Measurements from ENCODE around the gene PPARGC1A. TPM values are rescaled to one million over a fixed set of nuclear protein-coding genes. Genes with fewer than 3 reads are reported as not detected.

The PPARGC1A gene
- total RNA-seq, 1 donor from 2014 or later: 77.5 TPM

DNA sequence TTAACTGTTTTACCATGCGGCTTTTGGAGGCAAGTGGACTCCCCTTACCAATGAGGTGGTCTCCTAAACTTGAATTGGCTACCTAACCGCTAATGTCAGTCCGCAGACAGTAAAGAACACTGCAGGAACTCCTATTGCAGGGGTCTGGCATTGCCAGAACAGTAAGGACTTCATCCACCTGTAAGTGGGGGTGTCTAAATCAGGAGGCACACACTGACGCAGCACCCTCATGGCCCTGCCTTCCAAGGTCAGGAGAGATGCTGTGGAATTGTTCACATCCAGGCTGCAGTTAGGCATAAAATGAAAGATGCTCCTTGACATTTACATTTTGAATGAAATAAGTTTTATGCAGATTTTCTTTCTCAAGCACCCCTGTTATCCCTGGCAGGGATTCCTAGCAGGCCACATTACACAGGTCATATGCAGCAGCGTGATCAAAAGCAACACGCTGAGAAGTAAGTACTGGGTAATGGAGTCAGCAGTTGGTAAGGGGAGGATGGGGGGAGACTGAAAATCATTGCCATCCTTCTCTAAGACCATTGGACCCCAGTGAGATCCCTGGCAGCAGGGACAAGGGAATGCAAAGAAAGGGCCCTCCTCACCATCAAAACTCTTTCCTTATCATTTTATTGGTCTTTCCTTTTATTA, 3.8 kb downstream of the PPARGC1A start:
- no peak for DNase-seq (ENCODE audit: missing footprints)
- intact Hi-C loops (cut with DNase I): loop anchor here (5.0 kb wide), 1 partner anchor 69 kb away; no protein-coding TSS in a partner anchor
- no peak for ATAC-seq

DNA sequence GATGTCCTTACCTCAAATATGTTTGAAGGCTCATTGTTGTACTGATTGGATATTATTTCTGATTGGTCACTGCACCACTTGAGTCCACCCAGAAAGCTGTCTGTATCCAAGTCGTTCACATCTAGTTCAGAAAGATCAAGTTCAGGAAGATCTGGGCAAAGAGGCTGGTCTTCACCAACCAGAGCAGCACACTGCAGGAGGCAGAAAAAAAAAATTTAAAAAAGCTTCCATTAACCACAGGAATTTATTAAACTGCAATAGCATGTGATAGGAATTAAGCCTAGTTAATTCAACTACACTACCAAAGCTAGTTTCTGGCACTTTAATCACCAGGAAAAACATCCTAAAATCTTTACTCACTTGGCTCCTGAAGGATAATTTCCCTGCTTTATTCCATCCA, 5.1 kb downstream of the PPARGC1A start:
- ATAC-seq (no peak), DNase-seq (ENCODE audit: missing footprints) (no peak)
- intact Hi-C loops (cut with DNase I): loop anchor here (5.0 kb wide), 1 partner anchor 67 kb away; no protein-coding TSS in a partner anchor

DNA sequence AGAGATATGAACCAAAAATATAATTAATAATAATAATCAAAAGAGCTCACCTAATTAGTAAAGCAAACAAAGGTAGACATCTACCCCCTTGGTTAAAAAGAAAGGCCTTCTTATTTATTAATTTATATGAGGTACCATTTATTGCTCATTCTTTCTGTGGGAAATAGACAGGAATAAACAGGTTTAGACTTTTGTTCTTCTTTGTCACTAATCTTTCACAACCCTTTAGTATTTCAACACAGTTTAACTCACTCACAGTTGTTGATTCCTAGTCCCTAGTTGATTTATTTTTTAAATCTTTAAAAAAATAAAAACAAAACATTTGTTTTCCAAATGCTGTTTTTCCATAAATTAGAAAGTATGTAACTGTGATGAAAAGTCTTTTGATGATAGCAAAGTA, 5.6 kb downstream of the PPARGC1A start:
- no peak for ATAC-seq
- DNase-seq (ENCODE audit: missing footprints): no peak
- intact Hi-C loops (cut with DNase I): no loop called here

DNA sequence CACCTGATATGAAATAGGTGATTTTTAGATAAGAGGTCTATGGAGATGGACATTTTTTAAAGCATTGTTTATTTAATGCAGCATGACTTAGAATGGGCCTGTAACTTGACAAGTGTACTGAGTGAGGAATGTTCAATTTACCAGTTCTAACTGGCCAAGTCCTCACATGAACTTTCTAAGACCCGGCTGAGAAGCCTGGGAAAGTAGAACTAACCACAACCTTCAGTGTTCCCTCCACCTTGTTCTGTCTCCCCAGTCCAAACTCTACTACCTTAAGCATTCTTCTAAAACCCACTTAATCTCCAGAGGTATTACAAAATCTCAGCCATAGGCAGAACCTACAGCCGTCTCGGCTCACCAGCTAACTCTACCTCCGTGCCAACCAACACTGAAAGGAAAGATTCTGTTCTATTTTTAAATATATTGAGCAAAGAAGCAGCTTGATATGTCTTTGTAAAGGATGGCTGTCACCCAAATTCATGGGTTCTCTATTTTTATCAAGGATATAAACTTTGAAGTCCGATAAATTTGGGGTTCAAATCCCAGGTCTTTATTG, 6.8 kb downstream of the PPARGC1A start:
- intact Hi-C loops (cut with DNase I): no loop called here
- DNase-seq (ENCODE audit: missing footprints) (no peak), ATAC-seq (no peak)

DNA sequence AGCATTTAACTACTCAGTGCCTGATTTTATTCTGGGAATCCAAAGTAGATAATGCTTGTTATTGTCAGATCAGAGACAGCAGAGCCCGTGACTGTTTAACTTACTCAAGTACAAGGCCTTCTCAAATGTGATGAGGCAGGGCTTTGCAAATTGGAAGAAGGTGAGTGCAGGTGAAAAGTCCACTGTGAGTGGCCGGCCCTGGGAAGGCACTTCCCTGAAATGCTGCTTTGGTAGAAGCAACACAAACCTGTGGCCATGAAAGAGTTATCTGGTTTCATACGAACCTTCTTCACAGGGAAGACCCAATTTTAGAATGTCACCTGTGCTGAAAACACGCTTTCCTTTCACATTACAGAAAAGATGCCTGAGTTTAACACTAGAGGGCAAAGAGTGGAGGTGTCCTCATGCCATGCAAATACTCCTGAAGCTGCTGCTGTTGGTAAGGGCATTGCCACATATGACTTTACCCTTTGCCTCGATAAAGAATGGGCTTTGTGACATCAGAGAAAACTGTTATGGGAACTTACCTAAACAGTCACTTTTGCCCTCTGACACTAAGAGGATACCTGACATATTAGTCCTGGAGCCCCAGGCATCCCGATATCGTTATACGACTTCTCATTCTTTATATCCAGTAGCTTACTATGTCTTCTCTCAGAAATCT, 8.0 kb downstream of the PPARGC1A start:
- ATAC-seq: no peak
- no peak for DNase-seq (ENCODE audit: missing footprints)
- intact Hi-C loops (cut with DNase I): no loop called here

DNA sequence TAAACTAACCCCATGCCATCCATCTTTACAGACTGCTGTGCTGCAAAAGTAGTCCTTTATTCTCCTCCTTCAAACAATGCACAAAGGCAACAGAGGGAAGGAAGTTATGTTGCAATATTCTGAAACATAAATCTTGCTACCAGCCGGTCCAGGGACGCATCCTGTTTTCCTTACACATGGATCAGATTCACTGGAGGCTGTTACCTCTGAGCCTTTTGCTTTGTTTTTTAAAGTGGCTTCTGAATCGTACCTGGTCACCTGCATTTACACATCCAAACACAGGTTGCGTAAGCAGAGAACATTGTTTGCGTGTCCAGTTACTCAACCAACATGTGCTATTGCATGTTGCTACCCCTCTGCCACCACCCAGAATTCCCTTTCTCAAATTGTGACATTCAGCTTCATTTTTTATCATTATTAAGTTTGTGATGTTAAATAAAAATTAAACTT, 8.8 kb downstream of the PPARGC1A start:
- intact Hi-C loops (cut with DNase I): no loop called here

DNA sequence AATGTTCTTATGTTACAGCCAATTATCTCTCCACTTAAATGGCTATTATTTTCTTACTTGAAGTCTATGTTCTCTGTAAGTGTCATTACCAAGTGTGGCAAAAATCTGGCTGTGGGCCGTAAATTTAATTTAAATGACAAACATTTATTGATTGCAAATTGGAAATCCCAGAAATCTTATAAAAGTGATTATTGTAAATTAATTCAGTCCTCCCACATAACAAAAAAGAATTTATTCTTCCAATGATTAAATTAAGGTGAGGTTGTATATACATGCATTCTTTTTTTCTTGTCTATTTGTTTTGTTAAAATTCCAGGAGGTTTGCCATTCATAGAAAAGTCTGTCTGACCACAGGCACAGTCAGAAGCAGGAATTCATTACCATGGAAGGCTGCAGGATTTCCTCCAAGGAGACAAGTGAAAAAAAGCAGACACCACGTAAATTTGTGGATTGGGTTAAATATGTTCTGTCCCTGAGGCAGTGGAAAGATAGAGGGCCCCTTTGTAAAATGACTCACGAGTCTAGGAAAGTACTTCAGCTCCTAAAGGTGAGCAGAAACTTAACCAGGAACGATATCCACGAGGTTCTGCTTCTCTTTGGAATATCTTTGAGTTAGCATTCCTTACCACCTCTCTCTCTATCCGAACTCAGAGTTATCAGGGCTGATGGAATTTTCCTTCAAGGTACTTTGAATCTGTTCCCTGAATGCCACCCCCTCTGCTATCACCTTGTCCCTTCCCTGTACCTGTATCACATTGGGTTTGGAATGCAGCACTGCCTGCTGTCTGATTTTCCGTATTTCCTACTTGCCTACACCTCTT, 10.7 kb downstream of the PPARGC1A start:
- intact Hi-C loops (cut with DNase I): loop anchor here (10.0 kb wide), 1 partner anchor 366 kb away; no protein-coding TSS in a partner anchor
- no peak for DNase-seq (ENCODE audit: missing footprints)
- no peak for ATAC-seq

More for the DNA sequence above, 8.8 kb downstream of the PPARGC1A start:
- DNase-seq (ENCODE audit: missing footprints) (no peak), ATAC-seq (no peak)

GRCh38 chr4:23878246-23878891, 11.5 kb downstream of the PPARGC1A start:
- intact Hi-C loops (cut with DNase I): loop anchor here (10.0 kb wide), 1 partner anchor 366 kb away; no protein-coding TSS in a partner anchor
- ATAC-seq: no peak
- DNase-seq (ENCODE audit: missing footprints): no peak

GRCh38 chr4:23877758-23878229, 12.1 kb downstream of the PPARGC1A start:
- DNase-seq (ENCODE audit: missing footprints) (no peak), ATAC-seq (peak; percentile 76)
- intact Hi-C loops (cut with DNase I): loop anchor here (10.0 kb wide), 1 partner anchor 367 kb away; no protein-coding TSS in a partner anchor

- intact Hi-C loops (cut with DNase I): loop anchor here (10.0 kb wide), 1 partner anchor 368 kb away; no protein-coding TSS in a partner anchor
- ATAC-seq (no peak), DNase-seq (ENCODE audit: missing footprints) (no peak)
These were observed 13.3 kb downstream of the PPARGC1A start for GRCh38 chr4:23876418-23877089.

GRCh38 chr4:23875317-23875716, 14.5 kb downstream of the PPARGC1A start:
- DNase-seq (ENCODE audit: missing footprints): no peak
- intact Hi-C loops (cut with DNase I): loop anchor here (10.0 kb wide), 1 partner anchor 369 kb away; no protein-coding TSS in a partner anchor
- ATAC-seq: no peak

DNA sequence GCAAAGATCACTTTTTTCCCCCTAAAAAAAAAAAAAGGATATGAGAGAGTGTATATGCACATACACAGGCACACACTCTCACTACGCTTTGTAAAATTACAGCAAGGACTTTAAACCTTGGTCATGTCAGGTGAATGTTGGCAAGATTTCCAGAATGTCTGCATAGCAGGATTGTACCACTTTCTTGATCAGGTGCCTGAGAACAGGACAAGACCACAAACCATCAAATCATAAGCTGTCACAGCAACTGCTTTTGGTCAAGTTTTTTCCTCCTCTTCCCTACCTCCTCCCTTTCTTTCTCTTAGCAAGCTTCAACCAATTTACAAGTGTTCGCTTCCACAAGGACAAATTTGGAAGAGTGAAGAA, 15.3 kb downstream of the PPARGC1A start:
- intact Hi-C loops (cut with DNase I): loop anchor here (10.0 kb wide), 1 partner anchor 370 kb away; no protein-coding TSS in a partner anchor
- no peak for DNase-seq (ENCODE audit: missing footprints)
- ATAC-seq: no peak

GRCh38 chr4:23873717-23874535, 15.9 kb downstream of the PPARGC1A start:
- peak; percentile 62 for ATAC-seq
- intact Hi-C loops (cut with DNase I): loop anchor here (10.0 kb wide), 1 partner anchor 371 kb away; no protein-coding TSS in a partner anchor

GRCh38 chr4:23871426-23871825, 18.4 kb downstream of the PPARGC1A start:
- ATAC-seq: peak; percentile 66
- no peak for DNase-seq (ENCODE audit: missing footprints)
- intact Hi-C loops (cut with DNase I): loop anchor here (10.0 kb wide), 1 partner anchor 373 kb away; no protein-coding TSS in a partner anchor

More at GRCh38 chr4:23873717-23874535, 15.9 kb downstream of the PPARGC1A start:
- no peak for DNase-seq (ENCODE audit: missing footprints)

DNA sequence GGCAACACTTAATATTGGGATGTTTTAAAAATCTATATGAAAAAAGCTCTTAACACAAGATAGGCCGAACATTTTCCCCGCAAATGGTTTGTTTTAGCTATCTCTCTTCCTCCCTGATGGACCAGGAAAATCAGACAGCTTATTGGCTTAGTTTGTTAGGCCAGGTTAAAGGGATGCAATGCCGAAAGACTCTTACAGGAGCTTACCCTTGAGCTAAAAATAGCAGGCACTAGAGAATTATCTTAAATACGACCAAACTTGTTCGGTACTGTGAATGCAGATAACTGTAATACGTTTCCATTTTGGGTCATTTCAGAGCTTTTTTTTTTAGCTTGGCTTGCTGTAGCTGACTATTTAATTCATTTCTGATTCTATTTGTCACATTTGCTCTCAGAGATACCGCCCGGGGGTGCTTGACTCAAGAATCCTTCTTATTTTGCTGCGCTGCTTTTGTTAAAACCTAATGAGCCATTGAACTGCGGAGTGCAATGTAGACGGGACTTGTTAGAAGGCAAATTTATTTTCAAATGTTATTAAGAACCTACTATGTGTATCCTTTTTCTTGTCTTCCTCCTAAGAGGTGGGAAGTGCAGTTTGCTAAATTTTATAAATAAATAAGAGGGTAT, 23.3 kb downstream of the PPARGC1A start:
- ATAC-seq (peak; percentile 47), DNase-seq (ENCODE audit: missing footprints) (no peak)
- intact Hi-C loops (cut with DNase I): no loop called here

DNA sequence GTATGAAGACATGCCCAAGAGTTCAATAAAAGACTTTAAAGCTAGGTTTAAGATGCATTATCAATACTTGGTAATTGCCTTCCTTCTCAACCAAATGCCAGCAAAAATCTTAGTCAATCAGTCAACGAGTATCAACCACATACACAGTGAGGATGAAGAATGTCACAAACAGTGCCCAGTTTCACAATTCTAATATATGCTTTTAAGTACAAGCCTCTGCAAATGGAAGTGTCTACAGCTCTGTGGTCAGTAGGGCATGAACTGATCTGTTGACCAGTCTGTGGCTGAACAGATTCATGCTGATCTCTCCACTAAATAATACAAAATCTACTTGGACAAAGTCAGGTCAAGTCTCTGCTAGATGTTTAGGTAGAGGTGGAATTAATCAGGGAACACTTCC, 27.9 kb downstream of the PPARGC1A start:
- DNase-seq (ENCODE audit: missing footprints) (no peak), ATAC-seq (no peak)
- intact Hi-C loops (cut with DNase I): no loop called here

Measured in Right ventricle myocardium inferior (tissue), 1 donor.